Astrocyte of the spinal cord (primary cell): ENCODE results near the gene SIX3.

Experiments
- DNase-seq: peaks from one replicate; pipeline ENCODE4 v3.0.0; 2011; ENCODE audit warnings: low read depth, low spot score
- H3K4me3 ChIP-seq: 2 replicates; pipeline ENCODE4 v1.5.1; 2011; ENCODE audit warnings: low read depth, mild to moderate bottlenecking, low read length, moderate library complexity
- in situ Hi-C: cut with HindIII; loops from 2 replicates; pipeline ENCODE4 v1.10.0; 2017; ENCODE audit warnings: low sequenced_read_pairs
- TF ChIP-seq, protein P1 (sequence below): IDR thresholded peaks from 2 replicates; pipeline ENCODE4 v1.5.1; 2012; ENCODE audit warnings: low read depth, mild to moderate bottlenecking, low read length, inconsistent platforms

The SIX3 gene

GRCh38 chr2:44938287-44939105, 3.0 kb upstream of the SIX3 start:
- no peak for DNase-seq
- no peak overlapping the region for H3K4me3 ChIP-seq
- in situ Hi-C loops, result no loop called here
- TF ChIP-seq, protein P1, sequence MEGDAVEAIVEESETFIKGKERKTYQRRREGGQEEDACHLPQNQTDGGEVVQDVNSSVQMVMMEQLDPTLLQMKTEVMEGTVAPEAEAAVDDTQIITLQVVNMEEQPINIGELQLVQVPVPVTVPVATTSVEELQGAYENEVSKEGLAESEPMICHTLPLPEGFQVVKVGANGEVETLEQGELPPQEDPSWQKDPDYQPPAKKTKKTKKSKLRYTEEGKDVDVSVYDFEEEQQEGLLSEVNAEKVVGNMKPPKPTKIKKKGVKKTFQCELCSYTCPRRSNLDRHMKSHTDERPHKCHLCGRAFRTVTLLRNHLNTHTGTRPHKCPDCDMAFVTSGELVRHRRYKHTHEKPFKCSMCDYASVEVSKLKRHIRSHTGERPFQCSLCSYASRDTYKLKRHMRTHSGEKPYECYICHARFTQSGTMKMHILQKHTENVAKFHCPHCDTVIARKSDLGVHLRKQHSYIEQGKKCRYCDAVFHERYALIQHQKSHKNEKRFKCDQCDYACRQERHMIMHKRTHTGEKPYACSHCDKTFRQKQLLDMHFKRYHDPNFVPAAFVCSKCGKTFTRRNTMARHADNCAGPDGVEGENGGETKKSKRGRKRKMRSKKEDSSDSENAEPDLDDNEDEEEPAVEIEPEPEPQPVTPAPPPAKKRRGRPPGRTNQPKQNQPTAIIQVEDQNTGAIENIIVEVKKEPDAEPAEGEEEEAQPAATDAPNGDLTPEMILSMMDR, result no peak

DNA sequence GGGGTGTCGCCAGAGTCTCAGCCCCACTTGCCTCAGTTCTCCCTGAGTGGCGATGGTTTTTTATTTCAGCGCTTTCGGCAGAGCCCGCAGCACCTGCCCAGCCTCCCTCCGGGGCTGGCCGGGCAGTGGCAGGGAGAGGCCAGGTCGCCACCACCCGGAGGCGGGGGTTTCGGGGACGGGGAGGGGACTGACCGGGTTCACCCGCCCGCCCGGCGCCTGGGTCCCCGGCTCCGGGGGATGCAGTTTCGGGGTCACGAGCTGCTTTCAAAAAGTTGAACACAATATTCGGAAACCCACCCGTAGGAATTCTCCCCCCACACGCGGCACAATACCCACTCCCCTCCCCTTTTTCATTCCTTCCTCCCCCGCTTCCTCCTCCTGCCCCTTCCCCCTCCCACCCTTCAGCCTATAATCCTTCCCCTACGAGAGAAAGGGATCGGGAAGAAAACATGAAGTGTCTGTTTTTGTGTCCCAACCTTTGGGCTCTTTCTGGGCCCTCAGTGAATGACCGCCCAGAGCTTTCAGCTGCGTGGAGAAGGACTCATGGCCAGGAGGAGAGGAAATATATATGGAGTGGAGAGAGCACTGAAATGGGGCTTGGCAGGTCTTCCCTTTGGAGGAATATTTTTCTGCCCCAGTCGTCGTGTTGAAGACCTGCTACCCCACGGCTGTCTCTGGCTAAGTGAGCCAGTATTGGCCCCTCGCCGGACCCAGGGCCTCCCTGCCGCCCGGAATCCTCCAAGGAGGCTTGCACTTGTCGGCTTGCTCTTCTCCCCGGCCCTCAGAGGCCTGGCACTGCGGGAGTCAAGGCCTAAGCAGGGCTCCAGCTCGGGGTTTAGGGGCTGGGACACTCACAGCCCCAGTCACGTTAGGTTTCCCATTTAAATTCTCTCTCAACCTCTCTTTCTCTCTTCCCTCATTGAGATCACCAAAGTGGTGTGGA, 2.1 kb upstream of the SIX3 start:
- TF ChIP-seq, protein P1, result no peak
- H3K4me3 ChIP-seq, result no peak overlapping the region
- in situ Hi-C loops, result no loop called here
- DNase-seq, result no peak

DNA sequence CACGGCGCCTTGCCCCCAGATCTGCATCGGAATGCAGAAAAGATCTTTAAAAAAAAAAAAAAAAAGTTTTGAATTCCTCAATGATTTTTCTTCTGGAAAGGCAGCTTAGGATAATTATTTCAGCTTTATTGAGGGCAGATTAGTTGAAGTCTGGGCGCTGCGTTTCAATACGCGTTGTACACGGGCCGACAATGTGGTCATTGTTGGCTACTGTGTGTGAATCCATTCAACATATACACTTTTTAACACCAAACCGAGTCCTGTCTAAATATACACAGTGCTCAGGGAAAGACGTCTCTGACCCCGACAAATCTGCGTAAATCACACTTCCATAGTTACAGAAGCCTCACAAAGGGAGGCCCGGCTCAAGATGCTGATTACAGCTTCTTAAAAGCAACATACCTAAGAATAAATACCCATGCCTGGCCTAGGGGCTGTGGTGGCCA, 1.4 kb upstream of the SIX3 start:
- no peak for DNase-seq
- in situ Hi-C loops, result no loop called here

GRCh38 chr2:44940732-44941464, 604 bp upstream of the SIX3 start:
- no peak overlapping the region for H3K4me3 ChIP-seq
- in situ Hi-C loops, result no loop called here
- TF ChIP-seq, protein P1, result no peak

More for the DNA sequence above, 1.4 kb upstream of the SIX3 start:
- H3K4me3 ChIP-seq, result no peak overlapping the region
- TF ChIP-seq, protein P1, result no peak

GRCh38 chr2:44942304-44943030, 965 bp downstream of the SIX3 start:
- no peak overlapping the region for H3K4me3 ChIP-seq
- no peak for DNase-seq
- TF ChIP-seq, protein P1, result no peak
- in situ Hi-C loops, result no loop called here

More at GRCh38 chr2:44940732-44941464, 604 bp upstream of the SIX3 start:
- no peak for DNase-seq
